A549 treated with RU486 at 1 μM for 4 hours (cell line): ENCODE data around the gene ERC1. TPM values are rescaled to one million over a fixed set of nuclear protein-coding genes. Genes with fewer than 3 reads are reported as not detected.

Source experiments
- total RNA-seq: library from RNA; stranded (reverse); fragments of 200-300 nt; extraction: Qiagen RNA extraction; gene quantifications from 5 replicates; pipeline ENCODE4 v1.2.3, GENCODE V29; 2022; ENCODE audit warnings: low read depth

Gene ERC1
- total RNA-seq = 9.7 to 16.4 TPM (median 14.5 TPM) in 5 replicates

DNA sequence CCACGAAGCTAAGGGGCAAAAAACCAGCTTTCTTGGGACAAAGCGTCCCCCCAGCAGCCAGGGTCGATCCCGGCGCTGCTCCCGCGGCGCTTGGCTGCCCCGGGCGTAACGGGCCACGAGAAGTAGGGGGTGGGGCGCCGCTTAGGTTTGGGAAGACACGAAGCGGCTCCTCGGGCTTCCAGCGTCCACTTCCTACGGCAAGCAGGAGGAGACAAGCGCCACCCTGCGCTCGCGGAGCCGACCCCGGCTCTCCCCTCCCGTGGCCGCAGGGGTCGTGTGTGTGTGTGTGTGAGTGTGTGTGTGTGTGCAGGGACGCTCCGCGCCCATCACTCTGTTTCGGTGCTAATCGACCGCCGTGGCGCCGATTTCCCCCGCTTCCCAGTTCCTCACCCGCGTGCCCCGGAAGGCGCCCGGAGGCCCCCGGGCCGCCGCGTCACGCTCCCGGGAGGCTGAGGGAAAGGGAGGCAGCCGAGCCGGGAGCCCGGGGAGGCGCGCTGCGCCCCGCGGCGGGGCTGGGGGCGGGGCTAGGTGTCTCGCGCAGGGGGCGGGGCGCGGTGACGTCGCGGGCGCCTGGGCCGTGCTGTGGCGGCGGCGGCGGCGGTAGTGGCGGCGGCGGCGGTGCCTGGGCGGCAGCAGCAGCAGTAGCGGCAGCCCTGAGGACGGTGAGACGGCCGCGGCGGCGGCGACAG, at the start of gene ERC1:
Gene ERC1, plus strand, starts transcription at position 563 of the 689 bp plus-strand sequence. CDS start 36,681 bp downstream, outside the sequence.

DNA sequence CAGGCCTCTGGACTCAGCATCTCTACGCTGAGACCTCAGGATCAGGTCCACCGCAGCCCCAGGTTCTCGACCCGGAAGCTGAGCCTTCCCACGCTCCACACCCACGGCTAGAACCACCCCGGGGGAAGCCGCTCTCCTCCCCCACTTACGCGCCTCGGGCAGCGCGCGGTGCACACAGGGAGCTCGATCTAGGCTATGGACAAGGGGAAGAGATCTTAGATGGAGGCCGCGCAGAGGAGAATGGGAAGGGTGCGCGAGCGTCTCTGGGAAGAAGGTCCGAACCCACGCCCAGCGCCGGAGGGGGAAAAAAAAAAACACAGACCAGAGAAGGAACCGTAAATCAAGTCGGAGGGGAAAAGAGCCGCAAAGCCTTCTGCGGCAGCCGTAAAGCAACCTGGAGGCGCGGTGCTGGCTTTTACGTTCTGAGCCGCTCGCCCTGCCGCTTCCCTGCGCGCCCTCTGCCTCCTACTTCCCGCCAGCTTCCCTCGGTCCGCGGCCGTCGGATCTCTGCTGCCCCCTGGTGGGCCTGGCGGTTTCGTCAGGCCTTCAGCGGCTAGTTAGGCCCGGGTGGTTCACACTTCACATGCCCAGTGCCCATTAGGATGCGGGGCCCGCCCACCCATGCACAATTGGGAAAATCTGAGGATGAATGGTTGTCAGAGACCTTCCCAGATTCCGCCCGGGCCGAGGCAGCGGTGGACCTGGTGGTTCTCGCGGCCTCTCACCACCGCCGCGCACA, 41.4 kb upstream of the ERC1 start, which contains the start of gene RAD52:
Gene RAD52, minus strand, starts transcription at position 242 of the 739 bp plus-strand sequence. CDS start 16,636 bp downstream, outside the sequence.

Other genes starting within 250 kb of the ERC1 start
- gene WNK1, start 238.6 kb upstream of the ERC1 start, total RNA-seq = 66.1 to 86.8 TPM (median 78.6 TPM) in 5 replicates
- 6.3 to 11.2 TPM (median 10.1 TPM) in 5 replicates for gene RAD52, start 41.5 kb upstream of the ERC1 start, total RNA-seq